ENCODE measurements around the gene STARD5.

STARD5 gene

DNA sequence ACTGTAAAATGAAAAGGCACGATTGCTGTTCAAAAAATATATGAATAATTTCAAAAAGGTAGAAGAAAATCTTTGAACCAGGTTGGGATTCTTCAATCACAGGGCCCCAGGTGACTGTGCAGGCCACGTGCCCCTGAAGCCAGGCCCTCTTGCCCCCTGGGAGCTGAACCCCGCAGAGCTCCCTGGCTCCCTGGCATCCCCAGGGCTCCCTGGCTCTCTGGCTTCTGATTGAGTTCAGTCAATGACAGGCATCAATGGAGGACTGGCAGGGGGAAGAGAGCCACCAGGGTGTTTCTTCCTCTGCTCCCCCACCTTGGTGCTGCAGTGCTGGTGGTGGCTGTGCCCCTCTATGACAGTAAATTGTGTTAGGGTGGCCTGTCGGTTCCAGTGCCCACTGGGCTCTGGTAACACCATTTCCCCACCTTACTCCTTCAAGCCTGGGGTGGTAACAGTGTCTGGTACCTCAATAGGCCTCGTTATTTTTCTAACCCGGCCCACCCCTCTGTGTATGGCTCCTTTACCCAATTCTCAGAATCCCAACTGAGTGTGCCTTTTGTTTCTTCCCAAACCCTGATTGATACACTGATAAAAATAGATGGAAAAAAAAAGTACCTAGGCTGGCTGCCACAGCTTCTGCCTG is 62.6 kb downstream of the STARD5 start:
- no peaks in the 10 kb centered on the region for H3K36me3 ChIP-seq (ENCODE audit: insufficient read depth, low read length)
- no peaks in the 10 kb centered on the region for H3K9me3 ChIP-seq (ENCODE audit: low read depth, low read length)
- no peak overlapping the region for H3K27ac ChIP-seq
- DNase-seq (ENCODE audit: low read depth, low spot score) = no peak
- no peak for TF ChIP-seq EZH2 (IDR thresholded peaks at IDR 0.05)
- TF ChIP-seq POLR2AphosphoS5 (IDR thresholded peaks at IDR 0.05; ENCODE audit: borderline replicate concordance, low read depth, low read length) = no peak
- no peak for TF ChIP-seq FOXP2 (optimal IDR thresholded peaks at IDR 0.05; ENCODE audit: control extremely low read depth, extremely low read length, insufficient read depth)
- no peak overlapping the region for H3K4me3 ChIP-seq
- H3K9ac ChIP-seq (ENCODE audit: insufficient read length) = no peak overlapping the region

DNA sequence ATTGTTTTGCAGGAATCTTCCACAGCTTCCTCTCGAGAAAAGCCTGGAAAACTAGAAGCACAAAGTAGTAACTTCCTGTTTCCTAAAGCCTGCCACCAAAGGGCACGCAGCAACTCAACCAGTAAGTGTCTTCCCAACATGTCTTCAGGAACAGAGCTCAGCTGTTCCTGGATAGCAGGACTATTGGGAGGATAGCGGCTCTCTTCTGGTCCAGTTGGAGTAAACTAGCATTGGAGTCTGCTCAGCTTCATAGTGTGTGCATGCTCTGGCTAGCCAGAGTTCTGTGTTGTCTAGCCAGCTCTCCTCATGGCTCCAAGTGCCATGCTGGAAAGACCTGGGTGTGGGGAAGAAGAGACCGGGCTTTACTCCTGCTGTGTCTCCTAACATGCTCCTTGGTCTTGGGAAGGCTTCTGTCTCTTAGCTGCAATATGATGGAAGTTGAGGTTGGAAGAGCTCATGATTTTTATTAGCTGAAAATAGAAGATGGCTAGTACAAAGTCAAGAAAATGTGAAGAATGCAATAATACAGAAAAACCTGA is 64.1 kb downstream of the STARD5 start:
- TF ChIP-seq POLR2AphosphoS5 (IDR thresholded peaks at IDR 0.05; ENCODE audit: borderline replicate concordance, low read depth, low read length) = no peak
- TF ChIP-seq FOXP2 (optimal IDR thresholded peaks at IDR 0.05; ENCODE audit: control extremely low read depth, extremely low read length, insufficient read depth) = no peak
- no peak for TF ChIP-seq EZH2 (IDR thresholded peaks at IDR 0.05)
- no peaks in the 10 kb centered on the region for H3K36me3 ChIP-seq (ENCODE audit: insufficient read depth, low read length)
- H3K27ac ChIP-seq = no peak overlapping the region
- no peak overlapping the region for H3K4me3 ChIP-seq
- no peak for DNase-seq (ENCODE audit: low read depth, low spot score)
- H3K9ac ChIP-seq (ENCODE audit: insufficient read length) = no peak overlapping the region
- no peaks in the 10 kb centered on the region for H3K9me3 ChIP-seq (ENCODE audit: low read depth, low read length)
